ENCODE results near the gene PMEPA1. TPM values are rescaled to one million over a fixed set of nuclear protein-coding genes. Genes with fewer than 3 reads are reported as not detected.

PMEPA1 gene
- total RNA-seq, 4 donors from 2014 or later = 7.5 to 31.3 (median 13.9) TPM

DNA sequence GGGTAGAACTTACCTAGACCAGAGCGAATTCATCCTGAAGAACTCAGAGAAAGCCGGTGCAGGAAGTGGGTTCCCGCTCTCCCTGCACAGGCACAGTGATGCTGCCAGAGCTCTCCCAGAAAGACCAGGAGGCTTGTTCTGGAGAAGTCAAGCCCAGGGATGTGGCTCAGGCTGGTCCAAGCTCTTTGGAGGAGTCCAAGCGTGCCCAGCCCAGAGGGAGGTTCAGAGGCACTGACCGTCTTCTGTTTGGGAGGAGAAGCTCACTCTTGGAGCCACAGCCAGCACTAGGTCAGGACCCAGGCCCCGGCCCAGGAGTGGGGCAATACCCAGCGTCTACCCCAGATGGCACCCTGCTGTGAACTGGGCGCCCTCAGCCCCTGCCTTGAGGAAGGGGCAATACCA lies 1.5 kb upstream of the PMEPA1 start:
- TF ChIP-seq, protein P1, sequence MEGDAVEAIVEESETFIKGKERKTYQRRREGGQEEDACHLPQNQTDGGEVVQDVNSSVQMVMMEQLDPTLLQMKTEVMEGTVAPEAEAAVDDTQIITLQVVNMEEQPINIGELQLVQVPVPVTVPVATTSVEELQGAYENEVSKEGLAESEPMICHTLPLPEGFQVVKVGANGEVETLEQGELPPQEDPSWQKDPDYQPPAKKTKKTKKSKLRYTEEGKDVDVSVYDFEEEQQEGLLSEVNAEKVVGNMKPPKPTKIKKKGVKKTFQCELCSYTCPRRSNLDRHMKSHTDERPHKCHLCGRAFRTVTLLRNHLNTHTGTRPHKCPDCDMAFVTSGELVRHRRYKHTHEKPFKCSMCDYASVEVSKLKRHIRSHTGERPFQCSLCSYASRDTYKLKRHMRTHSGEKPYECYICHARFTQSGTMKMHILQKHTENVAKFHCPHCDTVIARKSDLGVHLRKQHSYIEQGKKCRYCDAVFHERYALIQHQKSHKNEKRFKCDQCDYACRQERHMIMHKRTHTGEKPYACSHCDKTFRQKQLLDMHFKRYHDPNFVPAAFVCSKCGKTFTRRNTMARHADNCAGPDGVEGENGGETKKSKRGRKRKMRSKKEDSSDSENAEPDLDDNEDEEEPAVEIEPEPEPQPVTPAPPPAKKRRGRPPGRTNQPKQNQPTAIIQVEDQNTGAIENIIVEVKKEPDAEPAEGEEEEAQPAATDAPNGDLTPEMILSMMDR (IDR thresholded peaks at IDR 0.05; ENCODE audit: low read depth) = no peak

DNA sequence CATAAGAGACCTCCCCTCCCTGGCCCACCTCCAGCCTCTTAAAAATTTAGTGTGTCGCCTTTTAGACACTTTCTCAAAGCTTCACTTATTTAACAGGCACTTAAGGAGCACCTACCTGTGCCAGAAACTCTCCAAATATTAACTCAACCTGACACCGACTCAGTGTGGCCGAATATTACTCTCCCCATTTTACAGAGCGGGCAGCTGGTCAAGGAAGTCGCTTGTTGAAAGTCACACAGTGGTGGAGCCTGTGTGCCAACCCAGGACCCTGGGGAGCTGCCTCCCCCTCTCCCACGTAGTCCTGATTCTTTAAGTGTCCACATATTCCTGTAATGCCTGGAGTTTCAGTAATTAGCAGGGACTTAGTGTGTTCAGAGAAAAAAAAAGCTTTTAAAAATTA lies 1.0 kb upstream of the PMEPA1 start:
- TF ChIP-seq, protein P1 (IDR thresholded peaks at IDR 0.05; ENCODE audit: low read depth) = no peak

DNA sequence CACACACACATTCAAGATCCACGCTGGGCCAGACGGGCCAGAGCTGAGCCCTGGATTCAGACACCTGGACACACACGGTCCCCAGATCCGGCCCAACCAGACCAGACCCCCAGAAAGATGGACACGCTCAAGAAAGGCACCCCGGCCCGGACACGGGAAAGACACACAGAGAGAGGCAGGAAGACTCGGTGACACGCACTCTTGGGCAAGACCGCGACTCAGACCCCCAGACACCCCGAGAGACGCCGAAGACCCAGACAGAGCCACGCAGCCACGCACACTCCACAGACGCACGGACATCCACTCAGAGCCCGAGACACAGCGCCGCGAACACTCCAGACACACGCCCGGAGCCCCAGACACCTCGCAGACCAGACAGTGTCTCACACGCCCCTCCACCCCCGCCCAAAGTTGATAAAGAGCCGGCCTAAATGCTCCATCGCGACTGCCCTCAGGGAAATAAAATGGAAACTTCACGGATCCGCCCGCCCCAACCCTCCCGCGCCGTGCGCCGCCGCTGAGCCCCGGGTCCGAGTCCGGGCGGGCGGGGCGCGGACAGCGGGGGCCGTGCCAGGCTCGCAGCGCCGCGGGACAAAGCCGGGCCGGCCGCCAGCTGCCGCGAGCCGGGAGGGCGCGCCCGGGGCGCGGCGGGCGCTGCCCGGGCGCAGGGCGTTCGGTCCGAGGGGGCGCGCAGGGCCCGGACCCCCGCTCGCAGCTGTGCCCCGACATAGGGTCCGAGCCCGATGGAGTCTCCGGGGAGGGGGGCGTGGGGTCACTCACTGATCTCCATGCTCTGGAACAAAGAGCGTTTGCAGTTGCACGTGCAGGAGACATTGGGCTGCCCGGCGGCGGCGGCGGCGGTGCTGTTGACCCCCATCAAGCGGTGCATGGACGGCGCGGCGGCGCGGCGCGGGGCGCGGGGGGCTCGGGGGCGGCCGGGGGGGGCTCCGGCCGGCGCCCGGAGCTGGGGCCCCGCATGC lies 831 bp downstream of the PMEPA1 start:
- TF ChIP-seq, protein P1 (IDR thresholded peaks at IDR 0.05; ENCODE audit: low read depth) = no peak

DNA sequence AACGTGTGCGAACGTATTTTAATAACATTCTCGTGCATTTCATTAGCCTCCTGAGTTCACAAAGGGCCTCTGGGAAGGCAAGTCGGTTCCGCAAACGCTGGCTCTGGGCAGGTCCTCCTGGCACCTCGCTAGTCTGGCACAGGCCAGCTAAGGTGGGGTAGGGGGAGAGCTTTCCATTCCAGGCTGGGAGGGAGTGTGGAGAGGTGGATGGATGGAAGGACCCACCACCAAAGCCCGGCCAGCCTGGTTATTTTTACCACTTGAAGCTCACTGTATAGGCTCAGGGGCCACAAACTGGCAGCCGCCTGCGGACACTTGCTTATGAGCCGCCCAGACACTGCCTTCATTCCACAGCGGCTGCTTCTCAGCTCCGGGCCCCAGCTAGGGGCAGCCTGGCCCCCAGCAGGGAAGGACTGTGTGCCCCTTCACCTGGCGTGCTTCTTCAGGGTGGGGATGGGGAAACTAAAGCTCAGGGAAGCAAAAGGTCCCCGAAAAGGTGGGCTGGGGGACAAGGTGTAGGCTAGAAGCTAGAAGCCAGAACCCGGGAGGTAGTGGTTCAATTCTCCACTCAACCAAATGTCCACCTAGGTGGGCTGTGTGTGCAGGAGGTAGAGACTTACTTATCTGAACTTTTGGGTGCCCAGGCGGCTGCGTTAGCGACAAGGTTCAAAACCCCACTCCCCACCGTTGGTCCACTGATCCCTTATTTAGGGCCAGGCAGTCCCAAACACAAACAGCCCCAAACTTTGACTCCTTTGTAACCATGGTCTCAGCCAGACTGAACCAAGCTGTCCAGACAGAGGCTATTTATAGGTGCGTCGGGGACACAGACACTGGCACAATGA lies 1.7 kb downstream of the PMEPA1 start:
- TF ChIP-seq, protein P1 (IDR thresholded peaks at IDR 0.05; ENCODE audit: low read depth) = no peak

DNA sequence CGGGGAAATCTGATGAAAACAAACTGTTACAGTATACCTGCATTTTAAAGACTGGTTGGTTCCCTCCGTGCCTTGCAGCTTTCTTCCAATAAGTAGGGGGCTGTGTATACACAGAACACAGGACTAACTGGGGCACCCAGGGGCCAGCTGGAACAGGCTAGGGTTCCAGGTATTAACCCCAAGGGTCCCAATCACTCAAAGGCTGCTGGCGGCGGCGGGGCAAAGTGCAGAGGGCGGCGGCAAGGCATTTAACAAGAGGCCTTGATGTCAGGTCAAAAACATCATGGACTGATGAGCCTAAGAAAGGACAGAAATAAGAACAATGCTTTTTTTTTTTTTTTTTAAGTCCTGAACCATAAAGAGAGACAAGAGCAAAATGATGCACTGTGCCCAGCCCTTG lies 2.5 kb downstream of the PMEPA1 start:
- TF ChIP-seq, protein P1 (IDR thresholded peaks at IDR 0.05; ENCODE audit: low read depth) = no peak

DNA sequence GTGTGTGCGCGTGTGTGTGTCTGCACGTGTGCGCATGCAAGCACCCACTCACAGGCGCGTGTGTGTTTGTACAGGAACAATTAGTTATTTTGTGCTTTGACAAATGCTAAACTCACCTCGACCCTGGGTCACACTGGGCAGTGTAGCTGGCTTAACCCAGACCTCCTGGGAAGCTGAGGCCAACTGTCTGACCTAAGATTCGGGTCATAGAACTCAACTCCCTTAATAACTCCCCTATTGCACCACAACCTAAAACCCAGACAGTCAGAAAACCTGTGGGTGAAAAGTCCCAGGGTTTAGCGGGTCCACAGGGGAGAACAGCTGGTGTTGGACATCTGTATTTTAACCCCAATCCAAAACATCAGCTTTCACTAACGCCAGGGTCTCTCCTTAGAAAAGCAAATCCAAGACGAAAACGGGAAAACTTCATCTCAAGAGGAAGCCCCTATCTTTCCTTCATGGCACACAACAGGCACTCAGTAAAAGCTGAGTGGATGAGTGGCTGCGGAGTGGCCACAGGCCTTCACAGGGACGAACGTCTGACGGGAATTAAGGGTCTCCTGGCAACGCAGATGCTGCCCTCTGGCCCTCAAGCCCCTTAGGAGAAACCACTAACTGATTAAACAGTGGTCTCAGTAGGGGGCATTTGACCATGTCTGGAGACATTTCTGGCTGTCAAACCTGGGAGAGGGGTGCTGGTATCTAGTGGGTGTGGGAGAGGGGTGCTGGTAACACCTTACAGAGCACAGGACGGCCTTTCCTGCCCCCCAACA lies 4.5 kb downstream of the PMEPA1 start:
- TF ChIP-seq, protein P1 (IDR thresholded peaks at IDR 0.05; ENCODE audit: low read depth) = no peak
